ENCODE results near the gene TRAPPC8.

TRAPPC8 gene, protein sequence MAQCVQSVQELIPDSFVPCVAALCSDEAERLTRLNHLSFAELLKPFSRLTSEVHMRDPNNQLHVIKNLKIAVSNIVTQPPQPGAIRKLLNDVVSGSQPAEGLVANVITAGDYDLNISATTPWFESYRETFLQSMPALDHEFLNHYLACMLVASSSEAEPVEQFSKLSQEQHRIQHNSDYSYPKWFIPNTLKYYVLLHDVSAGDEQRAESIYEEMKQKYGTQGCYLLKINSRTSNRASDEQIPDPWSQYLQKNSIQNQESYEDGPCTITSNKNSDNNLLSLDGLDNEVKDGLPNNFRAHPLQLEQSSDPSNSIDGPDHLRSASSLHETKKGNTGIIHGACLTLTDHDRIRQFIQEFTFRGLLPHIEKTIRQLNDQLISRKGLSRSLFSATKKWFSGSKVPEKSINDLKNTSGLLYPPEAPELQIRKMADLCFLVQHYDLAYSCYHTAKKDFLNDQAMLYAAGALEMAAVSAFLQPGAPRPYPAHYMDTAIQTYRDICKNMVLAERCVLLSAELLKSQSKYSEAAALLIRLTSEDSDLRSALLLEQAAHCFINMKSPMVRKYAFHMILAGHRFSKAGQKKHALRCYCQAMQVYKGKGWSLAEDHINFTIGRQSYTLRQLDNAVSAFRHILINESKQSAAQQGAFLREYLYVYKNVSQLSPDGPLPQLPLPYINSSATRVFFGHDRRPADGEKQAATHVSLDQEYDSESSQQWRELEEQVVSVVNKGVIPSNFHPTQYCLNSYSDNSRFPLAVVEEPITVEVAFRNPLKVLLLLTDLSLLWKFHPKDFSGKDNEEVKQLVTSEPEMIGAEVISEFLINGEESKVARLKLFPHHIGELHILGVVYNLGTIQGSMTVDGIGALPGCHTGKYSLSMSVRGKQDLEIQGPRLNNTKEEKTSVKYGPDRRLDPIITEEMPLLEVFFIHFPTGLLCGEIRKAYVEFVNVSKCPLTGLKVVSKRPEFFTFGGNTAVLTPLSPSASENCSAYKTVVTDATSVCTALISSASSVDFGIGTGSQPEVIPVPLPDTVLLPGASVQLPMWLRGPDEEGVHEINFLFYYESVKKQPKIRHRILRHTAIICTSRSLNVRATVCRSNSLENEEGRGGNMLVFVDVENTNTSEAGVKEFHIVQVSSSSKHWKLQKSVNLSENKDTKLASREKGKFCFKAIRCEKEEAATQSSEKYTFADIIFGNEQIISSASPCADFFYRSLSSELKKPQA (N-terminal part only)

DNA sequence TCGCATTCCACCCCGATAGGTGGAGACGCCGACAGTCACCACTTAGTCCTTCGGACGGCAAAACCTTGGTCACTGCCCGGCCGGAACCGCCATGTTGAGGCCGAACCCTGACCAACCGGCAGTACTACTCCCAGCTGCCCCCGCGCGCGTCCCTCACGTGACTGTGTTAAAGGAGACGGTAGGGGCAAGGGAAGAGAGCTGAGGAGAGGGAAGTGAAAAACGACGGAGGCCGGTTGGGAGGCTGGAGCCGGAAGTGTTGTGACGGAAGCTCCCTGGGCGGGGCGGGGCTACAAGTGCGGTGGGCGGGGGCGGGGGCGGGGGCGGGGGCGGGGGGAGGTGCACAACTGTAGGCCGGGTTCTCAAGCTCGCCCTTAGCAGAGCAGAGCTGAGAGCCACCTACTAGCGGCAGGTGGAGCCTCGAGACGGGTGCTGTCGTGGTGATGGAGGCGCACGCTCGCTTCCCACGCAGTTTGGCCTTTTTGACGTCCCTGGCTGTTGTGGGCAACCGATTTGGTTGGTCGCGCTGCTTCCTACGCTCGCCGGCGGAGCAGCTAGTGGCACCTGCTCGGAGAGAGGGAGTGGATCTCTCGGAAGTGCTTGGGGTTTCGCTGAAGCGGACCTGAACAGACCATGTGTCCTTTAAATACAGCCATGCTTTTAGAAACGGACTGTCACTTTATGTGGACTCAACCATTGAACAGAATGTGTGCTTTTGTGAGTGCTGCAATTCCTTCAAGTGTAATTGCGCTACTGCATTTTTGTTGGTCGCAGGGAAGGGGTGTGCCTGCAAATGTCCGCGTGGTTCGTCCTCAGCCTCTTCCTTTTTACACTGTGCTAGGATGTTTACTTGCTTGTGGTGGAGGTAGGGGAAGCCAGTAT, at the start of gene TRAPPC8:
TRAPPC8 (minus strand) TSS at position 130 of the 879 bp plus-strand sequence. CDS start 364 bp downstream, outside the sequence.
- peak; percentile 97 for DNase-seq (ENCODE audit: low read depth)
- TF ChIP-seq, protein P1, sequence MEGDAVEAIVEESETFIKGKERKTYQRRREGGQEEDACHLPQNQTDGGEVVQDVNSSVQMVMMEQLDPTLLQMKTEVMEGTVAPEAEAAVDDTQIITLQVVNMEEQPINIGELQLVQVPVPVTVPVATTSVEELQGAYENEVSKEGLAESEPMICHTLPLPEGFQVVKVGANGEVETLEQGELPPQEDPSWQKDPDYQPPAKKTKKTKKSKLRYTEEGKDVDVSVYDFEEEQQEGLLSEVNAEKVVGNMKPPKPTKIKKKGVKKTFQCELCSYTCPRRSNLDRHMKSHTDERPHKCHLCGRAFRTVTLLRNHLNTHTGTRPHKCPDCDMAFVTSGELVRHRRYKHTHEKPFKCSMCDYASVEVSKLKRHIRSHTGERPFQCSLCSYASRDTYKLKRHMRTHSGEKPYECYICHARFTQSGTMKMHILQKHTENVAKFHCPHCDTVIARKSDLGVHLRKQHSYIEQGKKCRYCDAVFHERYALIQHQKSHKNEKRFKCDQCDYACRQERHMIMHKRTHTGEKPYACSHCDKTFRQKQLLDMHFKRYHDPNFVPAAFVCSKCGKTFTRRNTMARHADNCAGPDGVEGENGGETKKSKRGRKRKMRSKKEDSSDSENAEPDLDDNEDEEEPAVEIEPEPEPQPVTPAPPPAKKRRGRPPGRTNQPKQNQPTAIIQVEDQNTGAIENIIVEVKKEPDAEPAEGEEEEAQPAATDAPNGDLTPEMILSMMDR (IDR thresholded peaks at IDR 0.05; ENCODE audit: low read depth, low read length, missing control alignments): peak; percentile 7
- in situ Hi-C loops (cut with HindIII; ENCODE audit: low sequenced_read_pairs): no loop called here

DNA sequence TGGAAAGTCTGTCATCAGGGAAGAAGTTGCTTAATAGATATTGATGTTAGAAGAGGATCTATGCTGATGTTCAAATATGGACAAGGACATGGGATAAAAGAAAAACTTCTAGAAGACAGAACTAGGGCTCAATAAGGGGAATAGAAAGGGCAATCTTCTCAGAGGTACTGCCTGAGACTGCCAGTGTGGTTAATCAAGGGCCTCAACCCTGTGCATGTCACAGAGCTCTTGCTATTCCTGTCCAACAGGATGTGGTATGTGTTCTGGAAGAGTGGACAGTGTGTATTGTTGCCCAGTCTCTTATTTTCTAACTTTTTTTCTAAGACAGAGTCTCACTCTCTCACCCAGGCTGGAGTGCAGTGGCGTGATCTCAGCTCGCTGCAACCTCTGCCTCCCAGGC, 47.9 kb upstream of the TRAPPC8 start:
- in situ Hi-C loops (cut with HindIII; ENCODE audit: low sequenced_read_pairs): no loop called here

More for the DNA sequence above, at the start of gene TRAPPC8:
- H3K4me3 ChIP-seq (ENCODE audit: low read depth, low read length): peak within 1 kb of the TSS; percentile 97

DNA sequence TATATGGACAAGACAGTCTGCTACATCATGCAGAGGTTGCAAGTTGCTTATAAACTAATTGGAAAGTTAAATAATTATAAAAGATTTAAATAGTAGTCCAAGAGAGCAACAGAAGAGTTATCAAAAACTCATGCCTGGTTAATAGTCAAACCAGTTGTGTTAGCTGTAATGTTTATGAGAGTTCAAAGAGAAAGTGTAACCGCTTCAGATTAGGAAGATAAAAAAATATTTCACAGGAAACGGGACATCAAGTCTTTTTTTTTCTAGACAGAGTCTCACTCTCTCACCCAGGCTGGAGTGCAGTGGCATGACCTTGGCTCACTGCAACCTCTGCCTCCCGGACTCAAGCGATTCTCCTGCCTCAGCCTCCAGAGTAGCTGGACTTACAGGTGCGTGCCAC, 41.0 kb upstream of the TRAPPC8 start:
- in situ Hi-C loops (cut with HindIII; ENCODE audit: low sequenced_read_pairs): no loop called here
- TF ChIP-seq, protein P1 (IDR thresholded peaks at IDR 0.05; ENCODE audit: low read depth, low read length, missing control alignments): no peak
- H3K4me3 ChIP-seq (ENCODE audit: low read depth, low read length): no peak overlapping the region
- no peak for DNase-seq (ENCODE audit: low read depth)

More for the DNA sequence above, 47.9 kb upstream of the TRAPPC8 start:
- no peak overlapping the region for H3K4me3 ChIP-seq (ENCODE audit: low read depth, low read length)
- no peak for DNase-seq (ENCODE audit: low read depth)
- TF ChIP-seq, protein P1 (IDR thresholded peaks at IDR 0.05; ENCODE audit: low read depth, low read length, missing control alignments): no peak

DNA sequence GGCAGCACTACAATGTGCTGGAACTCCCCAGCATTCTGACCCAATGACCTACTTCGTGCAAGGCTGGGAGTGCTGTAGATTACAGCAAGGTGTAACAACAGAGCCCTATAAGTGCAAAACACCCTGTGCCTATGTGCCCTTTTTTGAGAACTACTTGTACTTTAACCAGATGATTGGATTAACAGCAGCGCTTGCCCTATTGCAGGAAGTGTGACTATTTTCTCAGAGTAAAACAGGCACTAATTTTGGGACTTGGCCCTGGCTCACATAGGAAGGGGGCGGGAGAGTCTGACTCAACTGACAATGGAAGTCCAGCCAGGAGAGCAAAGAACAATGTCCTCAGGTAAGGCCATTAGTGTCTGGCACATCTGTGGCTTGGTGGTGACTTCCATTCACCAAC, 40.1 kb upstream of the TRAPPC8 start:
- in situ Hi-C loops (cut with HindIII; ENCODE audit: low sequenced_read_pairs): no loop called here
- TF ChIP-seq, protein P1 (IDR thresholded peaks at IDR 0.05; ENCODE audit: low read depth, low read length, missing control alignments): no peak
- H3K4me3 ChIP-seq (ENCODE audit: low read depth, low read length): no peak overlapping the region
- DNase-seq (ENCODE audit: low read depth): no peak

DNA sequence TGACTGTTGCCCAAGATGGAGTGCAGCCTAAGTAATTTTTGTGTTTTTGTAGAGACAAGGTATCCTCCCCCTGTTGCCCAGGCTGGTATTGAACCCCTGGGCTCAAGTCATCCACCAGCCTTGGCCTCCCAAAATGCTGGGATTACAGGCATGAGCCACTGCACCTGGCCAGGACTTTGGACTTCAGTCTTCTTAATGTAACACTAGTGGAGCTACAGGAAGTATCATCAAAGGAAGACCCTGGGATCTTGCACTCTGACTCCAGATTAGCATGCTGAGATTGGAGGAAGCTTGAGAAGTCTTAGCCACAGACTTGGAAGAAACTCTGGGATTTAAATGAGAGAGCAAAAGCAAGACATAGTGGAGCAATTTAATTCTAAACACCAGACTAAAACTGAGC, 37.9 kb upstream of the TRAPPC8 start:
- in situ Hi-C loops (cut with HindIII; ENCODE audit: low sequenced_read_pairs): no loop called here
- TF ChIP-seq, protein P1 (IDR thresholded peaks at IDR 0.05; ENCODE audit: low read depth, low read length, missing control alignments): no peak

More for the DNA sequence above, 37.9 kb upstream of the TRAPPC8 start:
- DNase-seq (ENCODE audit: low read depth): no peak
- no peak overlapping the region for H3K4me3 ChIP-seq (ENCODE audit: low read depth, low read length)
